CD4-positive, alpha-beta T cell (primary cell): Measurements from ENCODE around the gene TRPM5. TPM values are rescaled to one million over a fixed set of nuclear protein-coding genes. Genes with fewer than 3 reads are reported as not detected.
A peak's percentile ranks its signal among the peaks of the same experiment; 100 is the strongest.

ENCODE experiments used
- ATAC-seq: fragments of 200-7000 bp; cut with Tn5 transposase; one replicate; pipeline ENCODE4 v1.10.0; 2022; ENCODE audit warnings: mild to moderate bottlenecking; ENCODE audit not compliant: poor library complexity
- CTCF ChIA-PET: fragments of 350-600 bp; sonication (Branson Sonifier 250); formaldehyde crosslinking; loops from one replicate; lab custom pipeline; 2021; ENCODE audit warnings: antibody characterized with exemption, inconsistent platforms; lab: Charles Lee
- POLR2A ChIA-PET: fragments of 350-600 bp; sonication (Branson Sonifier 250); formaldehyde crosslinking; loops from one replicate; lab custom pipeline; 2021; ENCODE audit warnings: antibody characterized with exemption, inconsistent platforms; lab: Charles Lee
- DNase-seq, 14 experiments: peaks; one replicate each; pipeline ENCODE4 v3.0.0-alpha.2; 2013 to 2020; ENCODE audit warnings: mixed read lengths in 2 of 14
- H3K27ac ChIP-seq, 2 donors: one replicate each; pipeline versions ENCODE4 v1.5.1 to v1.7.0; 2013; ENCODE audit warnings: low read length in 2 of 2, low read depth in 1 of 2, mild to moderate bottlenecking in 1 of 2
- H3K27me3 ChIP-seq, 2 experiments: 1 replicate in 1 of 2; 2 replicates in 1 of 2; pipeline versions ENCODE4 v1.6.1 to v1.7.0; 2013; ENCODE audit warnings: low read length in 2 of 2, control low read depth in 1 of 2, mild to moderate bottlenecking in 1 of 2, moderate library complexity in 1 of 2; ENCODE audit not compliant: insufficient read depth in 2 of 2, control insufficient read depth in 1 of 2
- H3K36me3 ChIP-seq: one replicate; pipeline ENCODE4 v1.6.1; 2013; ENCODE audit warnings: low read length, control low read depth; ENCODE audit not compliant: insufficient read depth
- H3K4me1 ChIP-seq: one replicate; pipeline ENCODE4 v1.6.1; 2013; ENCODE audit warnings: low read length, control low read depth; ENCODE audit not compliant: insufficient read depth
- H3K4me3 ChIP-seq: one replicate; pipeline ENCODE4 v1.5.1; 2013; ENCODE audit warnings: mild to moderate bottlenecking, low read length, moderate library complexity
- H3K9me3 ChIP-seq, 2 experiments: 1 replicate in 1 of 2; 2 replicates in 1 of 2; pipeline versions ENCODE4 v1.6.1 to v1.7.0; 2013; ENCODE audit warnings: low read length in 2 of 2, mild to moderate bottlenecking in 2 of 2, control low read depth in 1 of 2, moderate library complexity in 1 of 2; ENCODE audit not compliant: control insufficient read depth in 1 of 2, insufficient read depth in 1 of 2
- H3K27ac Mint-ChIP-seq: one replicate; pipeline ENCODE4 v1.8.0; 2020; ENCODE audit warnings: mixed read lengths
- H3K27me3 Mint-ChIP-seq: one replicate; pipeline ENCODE4 v1.8.0; 2021; ENCODE audit warnings: mixed read lengths
- H3K36me3 Mint-ChIP-seq: one replicate; pipeline ENCODE4 v1.8.0; 2021; ENCODE audit warnings: low read depth, mixed read lengths
- H3K4me1 Mint-ChIP-seq: one replicate; pipeline ENCODE4 v1.8.0; 2021; ENCODE audit warnings: low read depth, mixed read lengths
- H3K4me3 Mint-ChIP-seq: one replicate; pipeline ENCODE4 v1.8.0; 2020; ENCODE audit warnings: mild to moderate bottlenecking, mixed read lengths
- H3K9me3 Mint-ChIP-seq: one replicate; pipeline ENCODE4 v1.8.0; 2020; ENCODE audit warnings: mixed read lengths
- CTCF ChIP-seq: fragments of 200-600 bp; IDR thresholded peaks from one replicate; pipeline ENCODE4 v1.8.0; 2022; ENCODE audit warnings: antibody characterized with exemption, mild to moderate bottlenecking
- intact Hi-C, 2 experiments: fragments of 100-400 bp; cut with DNase I in 1 of 2; cut with micrococcal nuclease in 1 of 2; formaldehyde crosslinking; loops; one replicate each; pipeline versions ENCODE4 v1.15.1 to v1.9.0; 2023 to 2025; cut with DNase I, micrococcal nuclease
- total RNA-seq, 174 experiments: library from RNA in 2 of 174; stranded (reverse) in 2 of 174; gene quantifications; one replicate each; pipeline ENCODE4 v1.2.3 and lab custom pipeline; 2021 to 2026

TRPM5 gene
- total RNA-seq, 2 experiments from 2014 or later = 0.91 to 1.3 TPM

GRCh38 chr11:2421226-2421994 lies 22.9 kb downstream of the TRPM5 start:
- no peaks in the 10 kb centered on the region for H3K9me3 Mint-ChIP-seq
- ATAC-seq = no peak
- CTCF ChIA-PET = interaction anchor here (0.6 to 3.5 kb wide), 20 partner anchors 13 to 769 kb away, joined by 3 to 89 read pairs (median 4); partner anchors contain the start of genes C11orf21, TRPM5, TSPAN32 and TSSC4
- Histone ChIP-seq H3K4me1 (peaks cover 14% of the 10 kb centered on the region), H3K27me3 (no peaks in the 10 kb centered on the region), H3K4me3 (no peak overlapping the region), H3K36me3 (no peaks in the 10 kb centered on the region), H3K9me3 (peaks cover 0 to 4% of the 10 kb centered on the region in 2 experiments), H3K27ac (no peak overlapping the region)
- H3K36me3 Mint-ChIP-seq = no peaks in the 10 kb centered on the region
- intact Hi-C loops = no loop called here
- POLR2A ChIA-PET = interaction anchor here (0.9 kb wide), 1 partner anchor 237 kb away, joined by 3 read pairs; no protein-coding TSS in a partner anchor
- peak in 1 of 14 experiments; percentile 38 for DNase-seq
- no peaks in the 10 kb centered on the region for H3K27me3 Mint-ChIP-seq
- no peak overlapping the region for H3K4me3 Mint-ChIP-seq
- no peak for TF ChIP-seq CTCF
- no peak overlapping the region for H3K27ac Mint-ChIP-seq
- H3K4me1 Mint-ChIP-seq = no peaks in the 10 kb centered on the region

GRCh38 chr11:2420502-2421225 lies 23.6 kb downstream of the TRPM5 start:
- H3K36me3 Mint-ChIP-seq = no peaks in the 10 kb centered on the region
- Histone ChIP-seq H3K9me3 (peaks cover 0 to 4% of the 10 kb centered on the region in 2 experiments), H3K4me3 (no peak overlapping the region), H3K36me3 (no peaks in the 10 kb centered on the region), H3K4me1 (peaks cover 14% of the 10 kb centered on the region), H3K27me3 (no peaks in the 10 kb centered on the region), H3K27ac (no peak overlapping the region)
- H3K27me3 Mint-ChIP-seq = no peaks in the 10 kb centered on the region
- no peaks in the 10 kb centered on the region for H3K4me1 Mint-ChIP-seq
- TF ChIP-seq CTCF = peak; percentile 88
- DNase-seq (peak; percentile 51 to 89 (median 68)), ATAC-seq (peak; percentile 96)
- no peaks in the 10 kb centered on the region for H3K9me3 Mint-ChIP-seq
- H3K27ac Mint-ChIP-seq = no peak overlapping the region
- intact Hi-C loops = loop anchor here (1.0 kb wide), 4 partner anchors 115 to 254 kb away; no protein-coding TSS in a partner anchor
- ChIA-PET CTCF (interaction anchor here (0.6 to 3.5 kb wide), 21 partner anchors 12 to 768 kb away, joined by 3 to 89 read pairs (median 4); partner anchors contain the start of genes C11orf21, TRPM5, TSPAN32 and TSSC4), POLR2A (interaction anchor here (0.9 to 1.3 kb wide), 2 partner anchors 225 to 236 kb away, joined by 3 read pairs; no protein-coding TSS in a partner anchor)
- H3K4me3 Mint-ChIP-seq = no peak overlapping the region
